Muscle layer of duodenum (tissue), 2 donors: Measurements from ENCODE around the gene EVA1B.

ENCODE experiments used
- H3K27ac ChIP-seq: one replicate; pipeline ENCODE4 v1.7.0; 2013; ENCODE audit warnings: mild to moderate bottlenecking, low read length
- H3K27me3 ChIP-seq: one replicate; pipeline ENCODE4 v1.7.0; 2013; ENCODE audit warnings: low read depth, mild to moderate bottlenecking, control low read depth, low read length
- H3K36me3 ChIP-seq, 2 donors: one replicate each; pipeline ENCODE4 v1.7.0; 2013; ENCODE audit warnings: low read length in 2 of 2, control low read depth in 1 of 2, mild to moderate bottlenecking in 1 of 2; ENCODE audit not compliant: insufficient read depth in 2 of 2, control insufficient read depth in 1 of 2
- H3K4me1 ChIP-seq, 2 donors: one replicate each; pipeline ENCODE4 v1.7.0; 2013; ENCODE audit warnings: low read length in 2 of 2, mild to moderate bottlenecking in 2 of 2, control low read depth in 1 of 2, moderate library complexity in 1 of 2; ENCODE audit not compliant: insufficient read depth in 2 of 2, control insufficient read depth in 1 of 2
- H3K4me3 ChIP-seq, 2 donors: one replicate each; pipeline ENCODE4 v1.7.0; 2013; ENCODE audit warnings: low read length in 2 of 2, low read depth in 1 of 2, mild to moderate bottlenecking in 1 of 2
- H3K9me3 ChIP-seq, 2 donors: one replicate each; pipeline ENCODE4 v1.7.0; 2013; ENCODE audit warnings: low read length in 2 of 2, control low read depth in 1 of 2, mild to moderate bottlenecking in 1 of 2; ENCODE audit not compliant: control insufficient read depth in 1 of 2
- donor health status: healthy.

EVA1B gene

GRCh38 chr1:36297062-36297461 is 26.4 kb downstream of the EVA1B start:
- no peaks in the 10 kb centered on the region for H3K27me3 ChIP-seq
- H3K36me3 ChIP-seq: peaks cover 58 to 89% of the 10 kb centered on the region in 2 donors
- H3K9me3 ChIP-seq: no peaks in the 10 kb centered on the region

GRCh38 chr1:36295390-36295789 is 28.1 kb downstream of the EVA1B start:
- H3K4me3 ChIP-seq: no peak overlapping the region
- H3K4me1 ChIP-seq: peaks cover 0 to 5% of the 10 kb centered on the region in 2 donors
- peaks cover 50 to 85% of the 10 kb centered on the region in 2 donors for H3K36me3 ChIP-seq
- H3K9me3 ChIP-seq: no peaks in the 10 kb centered on the region
- no peak overlapping the region for H3K27ac ChIP-seq
- H3K27me3 ChIP-seq: no peaks in the 10 kb centered on the region

More at GRCh38 chr1:36297062-36297461, 26.4 kb downstream of the EVA1B start:
- peaks cover 0 to 5% of the 10 kb centered on the region in 2 donors for H3K4me1 ChIP-seq
- H3K4me3 ChIP-seq: no peak overlapping the region
- no peak overlapping the region for H3K27ac ChIP-seq

- Histone ChIP-seq H3K4me1 (peaks cover 0 to 35% of the 10 kb centered on the region in 2 donors), H3K27me3 (no peaks in the 10 kb centered on the region), H3K36me3 (peaks cover 68 to 71% of the 10 kb centered on the region in 2 donors), H3K9me3 (no peaks in the 10 kb centered on the region), H3K4me3 (no peak overlapping the region), H3K27ac (no peak overlapping the region)
Observed at GRCh38 chr1:36287595-36287994, 35.9 kb downstream of the EVA1B start.

GRCh38 chr1:36286802-36287201 is 36.6 kb downstream of the EVA1B start:
- H3K4me3 ChIP-seq: no peak overlapping the region
- H3K27ac ChIP-seq: no peak overlapping the region
- H3K4me1 ChIP-seq: peaks cover 0 to 35% of the 10 kb centered on the region in 2 donors
- peaks cover 66 to 67% of the 10 kb centered on the region in 2 donors for H3K36me3 ChIP-seq
- H3K27me3 ChIP-seq: no peaks in the 10 kb centered on the region
- H3K9me3 ChIP-seq: no peaks in the 10 kb centered on the region

- H3K9me3 ChIP-seq: no peaks in the 10 kb centered on the region
- H3K36me3 ChIP-seq: peaks cover 57 to 60% of the 10 kb centered on the region in 2 donors
- no peaks in the 10 kb centered on the region for H3K27me3 ChIP-seq
- peaks cover 0 to 41% of the 10 kb centered on the region in 2 donors for H3K4me1 ChIP-seq
- no peak overlapping the region for H3K4me3 ChIP-seq
- no peak overlapping the region for H3K27ac ChIP-seq
Observed at GRCh38 chr1:36285443-36286101, 37.9 kb downstream of the EVA1B start.

GRCh38 chr1:36284517-36284916 is 38.9 kb downstream of the EVA1B start:
- H3K27me3 ChIP-seq: no peaks in the 10 kb centered on the region

GRCh38 chr1:36284061-36284460 is 39.4 kb downstream of the EVA1B start:
- H3K36me3 ChIP-seq: peaks cover 42 to 49% of the 10 kb centered on the region in 2 donors
- no peaks in the 10 kb centered on the region for H3K9me3 ChIP-seq
- H3K27ac ChIP-seq: peak overlapping the region; percentile 16
- H3K27me3 ChIP-seq: no peaks in the 10 kb centered on the region
- H3K4me1 ChIP-seq: peaks cover 1 to 56% of the 10 kb centered on the region in 2 donors
- no peak overlapping the region for H3K4me3 ChIP-seq

More at GRCh38 chr1:36284517-36284916, 38.9 kb downstream of the EVA1B start:
- Histone ChIP-seq H3K4me1 (peaks cover 0 to 52% of the 10 kb centered on the region in 2 donors), H3K9me3 (no peaks in the 10 kb centered on the region), H3K36me3 (peaks cover 47 to 54% of the 10 kb centered on the region in 2 donors), H3K4me3 (no peak overlapping the region), H3K27ac (no peak overlapping the region)

GRCh38 chr1:36279789-36280296 is 43.6 kb downstream of the EVA1B start:
- Histone ChIP-seq H3K4me1 (peaks cover 3 to 44% of the 10 kb centered on the region in 2 donors), H3K27ac (peak overlapping the region; percentile 3), H3K27me3 (no peaks in the 10 kb centered on the region), H3K36me3 (peaks cover 17 to 18% of the 10 kb centered on the region in 2 donors), H3K4me3 (no peak overlapping the region), H3K9me3 (no peaks in the 10 kb centered on the region)

- Histone ChIP-seq H3K9me3 (no peaks in the 10 kb centered on the region), H3K4me1 (peaks cover 3 to 38% of the 10 kb centered on the region in 2 donors), H3K4me3 (no peak overlapping the region), H3K27me3 (no peaks in the 10 kb centered on the region), H3K36me3 (peaks cover 12 to 17% of the 10 kb centered on the region in 2 donors), H3K27ac (peak overlapping the region; percentile 20)
Observed at GRCh38 chr1:36279110-36279788, 44.2 kb downstream of the EVA1B start.

GRCh38 chr1:36276688-36277087 is 46.8 kb downstream of the EVA1B start:
- Histone ChIP-seq H3K27me3 (no peaks in the 10 kb centered on the region), H3K4me1 (peaks cover 3 to 25% of the 10 kb centered on the region in 2 donors), H3K36me3 (peaks cover 0 to 4% of the 10 kb centered on the region in 2 donors), H3K27ac (no peak overlapping the region), H3K9me3 (no peaks in the 10 kb centered on the region), H3K4me3 (no peak overlapping the region)

- Histone ChIP-seq H3K27ac (no peak overlapping the region), H3K36me3 (peaks cover 0 to 12% of the 10 kb centered on the region in 2 donors), H3K27me3 (no peaks in the 10 kb centered on the region), H3K9me3 (no peaks in the 10 kb centered on the region), H3K4me1 (peaks cover 3 to 11% of the 10 kb centered on the region in 2 donors), H3K4me3 (no peak overlapping the region)
Observed at GRCh38 chr1:36274201-36274600, 49.2 kb downstream of the EVA1B start.
